Measurements from ENCODE around the gene SLC6A19.

GRCh38 chr5:1169211-1170115 is 31.9 kb upstream of the SLC6A19 start:
- no peak for TF ChIP-seq CTCF (tag by site-specific recombination; IDR thresholded peaks at IDR 0.05)
- TF ChIP-seq GLIS2 (tag by site-specific recombination; IDR thresholded peaks at IDR 0.05), result no peak
- TF ChIP-seq GLI4 (tag by site-specific recombination; IDR thresholded peaks at IDR 0.05), result no peak
- TF ChIP-seq ZNF350 (tag by site-specific recombination; IDR thresholded peaks at IDR 0.05), result no peak
- TF ChIP-seq, protein P1, sequence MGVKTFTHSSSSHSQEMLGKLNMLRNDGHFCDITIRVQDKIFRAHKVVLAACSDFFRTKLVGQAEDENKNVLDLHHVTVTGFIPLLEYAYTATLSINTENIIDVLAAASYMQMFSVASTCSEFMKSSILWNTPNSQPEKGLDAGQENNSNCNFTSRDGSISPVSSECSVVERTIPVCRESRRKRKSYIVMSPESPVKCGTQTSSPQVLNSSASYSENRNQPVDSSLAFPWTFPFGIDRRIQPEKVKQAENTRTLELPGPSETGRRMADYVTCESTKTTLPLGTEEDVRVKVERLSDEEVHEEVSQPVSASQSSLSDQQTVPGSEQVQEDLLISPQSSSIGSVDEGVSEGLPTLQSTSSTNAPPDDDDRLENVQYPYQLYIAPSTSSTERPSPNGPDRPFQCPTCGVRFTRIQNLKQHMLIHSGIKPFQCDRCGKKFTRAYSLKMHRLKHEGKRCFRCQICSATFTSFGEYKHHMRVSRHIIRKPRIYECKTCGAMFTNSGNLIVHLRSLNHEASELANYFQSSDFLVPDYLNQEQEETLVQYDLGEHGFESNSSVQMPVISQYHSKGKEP (tag by site-specific recombination; IDR thresholded peaks at IDR 0.05), result no peak
- no peak for TF ChIP-seq KLF9 (tag by site-specific recombination; IDR thresholded peaks at IDR 0.05; ENCODE audit: low read depth)
- no peak for TF ChIP-seq REST (tag by site-specific recombination; IDR thresholded peaks at IDR 0.05)
- TF ChIP-seq ZNF423 (tag by site-specific recombination; IDR thresholded peaks at IDR 0.05), result no peak
- TF ChIP-seq ZBTB48 (tag by site-specific recombination; IDR thresholded peaks at IDR 0.05), result no peak
